ENCODE measurements around the gene JAK3.

Gene JAK3

GRCh38 chr19:17831419-17831888 lies 16.3 kb downstream of the JAK3 start:
- no peak overlapping the region for H2AFZ ChIP-seq (ENCODE audit: low read depth)
- no peaks in the 10 kb centered on the region for H3K4me1 ChIP-seq (ENCODE audit: low read depth, poor library complexity, severe bottlenecking)
- H3K4me2 ChIP-seq: no peak overlapping the region
- no peak overlapping the region for H3K4me3 ChIP-seq (IDR thresholded peaks at IDR 0.05; ENCODE audit: insufficient read depth, low read depth, low read length)
- H3K36me3 ChIP-seq (ENCODE audit: insufficient read depth): no peaks in the 10 kb centered on the region
- H4K20me1 ChIP-seq (ENCODE audit: insufficient read depth): no peaks in the 10 kb centered on the region
- TF ChIP-seq CTCF (conservative IDR thresholded peaks at IDR 0.05; ENCODE audit: low read depth, low read length): no peak
- no peak overlapping the region for H3K27ac ChIP-seq
- no peak overlapping the region for H3K9ac ChIP-seq
- H3K27me3 ChIP-seq (ENCODE audit: insufficient read depth, low read depth): no peaks in the 10 kb centered on the region
- H3K79me2 ChIP-seq (ENCODE audit: insufficient read depth, low read depth): no peaks in the 10 kb centered on the region

- no peaks in the 10 kb centered on the region for H3K36me3 ChIP-seq (ENCODE audit: insufficient read depth)
- H3K27ac ChIP-seq: no peak overlapping the region
- H3K4me3 ChIP-seq (IDR thresholded peaks at IDR 0.05; ENCODE audit: insufficient read depth, low read depth, low read length): no peak overlapping the region
- no peak overlapping the region for H2AFZ ChIP-seq (ENCODE audit: low read depth)
- no peaks in the 10 kb centered on the region for H3K79me2 ChIP-seq (ENCODE audit: insufficient read depth, low read depth)
- no peaks in the 10 kb centered on the region for H4K20me1 ChIP-seq (ENCODE audit: insufficient read depth)
- no peaks in the 10 kb centered on the region for H3K4me1 ChIP-seq (ENCODE audit: low read depth, poor library complexity, severe bottlenecking)
- no peak overlapping the region for H3K4me2 ChIP-seq
- no peaks in the 10 kb centered on the region for H3K27me3 ChIP-seq (ENCODE audit: insufficient read depth, low read depth)
- no peak for TF ChIP-seq CTCF (conservative IDR thresholded peaks at IDR 0.05; ENCODE audit: low read depth, low read length)
- no peak overlapping the region for H3K9ac ChIP-seq
These were observed 17.0 kb downstream of the JAK3 start for GRCh38 chr19:17830567-17831418.

- Histone ChIP-seq H3K4me1 (ENCODE audit: low read depth, poor library complexity, severe bottlenecking) (no peaks in the 10 kb centered on the region), H3K9ac (no peak overlapping the region), H2AFZ (ENCODE audit: low read depth) (no peak overlapping the region), H3K4me2 (no peak overlapping the region), H4K20me1 (ENCODE audit: insufficient read depth) (no peaks in the 10 kb centered on the region), H3K4me3 (IDR thresholded peaks at IDR 0.05; ENCODE audit: insufficient read depth, low read depth, low read length) (no peak overlapping the region), H3K27ac (no peak overlapping the region), H3K79me2 (ENCODE audit: insufficient read depth, low read depth) (no peaks in the 10 kb centered on the region), H3K27me3 (ENCODE audit: insufficient read depth, low read depth) (no peaks in the 10 kb centered on the region), H3K36me3 (ENCODE audit: insufficient read depth) (no peaks in the 10 kb centered on the region)
- TF ChIP-seq CTCF (conservative IDR thresholded peaks at IDR 0.05; ENCODE audit: low read depth, low read length): no peak
These were observed 17.8 kb downstream of the JAK3 start for GRCh38 chr19:17829855-17830566.

- TF ChIP-seq CTCF (conservative IDR thresholded peaks at IDR 0.05; ENCODE audit: low read depth, low read length): no peak
- H3K4me2 ChIP-seq: no peak overlapping the region
- H3K27me3 ChIP-seq (ENCODE audit: insufficient read depth, low read depth): no peaks in the 10 kb centered on the region
- H3K4me3 ChIP-seq (IDR thresholded peaks at IDR 0.05; ENCODE audit: insufficient read depth, low read depth, low read length): no peak overlapping the region
- H3K79me2 ChIP-seq (ENCODE audit: insufficient read depth, low read depth): no peaks in the 10 kb centered on the region
- H3K36me3 ChIP-seq (ENCODE audit: insufficient read depth): no peaks in the 10 kb centered on the region
- H3K4me1 ChIP-seq (ENCODE audit: low read depth, poor library complexity, severe bottlenecking): no peaks in the 10 kb centered on the region
- H4K20me1 ChIP-seq (ENCODE audit: insufficient read depth): no peaks in the 10 kb centered on the region
- H2AFZ ChIP-seq (ENCODE audit: low read depth): no peak overlapping the region
- no peak overlapping the region for H3K9ac ChIP-seq
- no peak overlapping the region for H3K27ac ChIP-seq
These were observed 21.2 kb downstream of the JAK3 start for GRCh38 chr19:17826508-17827056.
